ENCODE results near the gene CCDC122. TPM values are rescaled to one million over a fixed set of nuclear protein-coding genes. Genes with fewer than 3 reads are reported as not detected.

Gene CCDC122
- 21.6 TPM for total RNA-seq

DNA sequence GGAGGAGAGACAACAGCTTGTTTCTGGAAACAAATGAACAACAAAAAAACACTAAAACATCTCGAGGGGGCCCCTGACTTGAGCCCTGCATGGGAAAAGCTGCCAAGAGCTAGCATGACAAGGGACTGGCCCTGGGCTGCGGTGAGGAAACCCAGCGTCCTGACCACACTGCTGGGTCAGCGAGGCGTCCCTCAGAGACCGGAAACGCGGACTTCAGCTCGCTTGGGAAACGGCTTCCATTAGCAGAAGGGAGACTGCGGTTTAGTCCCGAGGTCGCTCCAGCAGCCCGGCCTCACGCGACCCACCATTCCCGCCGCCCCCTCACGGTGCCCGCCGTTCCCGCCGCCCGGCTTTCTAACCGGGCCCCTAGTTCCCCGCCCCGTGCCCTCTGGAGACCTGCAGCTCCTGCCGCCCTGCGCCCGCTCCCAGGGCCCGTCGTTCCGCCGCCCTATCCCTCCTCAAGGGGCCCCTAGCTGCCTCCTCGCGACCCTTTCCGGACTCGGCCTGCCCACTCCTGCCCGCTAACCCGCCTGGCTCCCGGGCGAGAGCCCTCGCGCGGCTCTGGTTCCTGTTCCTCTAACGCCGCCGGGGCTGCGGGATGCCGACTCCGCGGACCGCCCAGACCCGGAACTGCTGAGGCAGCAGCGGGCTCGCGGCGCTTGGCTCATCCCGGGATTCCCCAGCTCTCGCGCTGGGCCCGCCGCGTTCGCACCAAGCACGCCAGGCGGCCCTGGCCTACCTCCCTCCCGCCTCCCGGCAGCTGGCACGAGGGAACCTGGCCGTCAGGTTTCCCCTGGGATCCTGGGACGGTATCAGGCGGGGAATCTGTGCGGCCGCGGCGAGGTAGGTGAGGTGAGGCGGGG is at the start of gene CCDC122:
Gene CCDC122, minus strand, starts transcription at position 849 of the 863 bp plus-strand sequence. CDS start 10,364 bp downstream, outside the sequence.

DNA sequence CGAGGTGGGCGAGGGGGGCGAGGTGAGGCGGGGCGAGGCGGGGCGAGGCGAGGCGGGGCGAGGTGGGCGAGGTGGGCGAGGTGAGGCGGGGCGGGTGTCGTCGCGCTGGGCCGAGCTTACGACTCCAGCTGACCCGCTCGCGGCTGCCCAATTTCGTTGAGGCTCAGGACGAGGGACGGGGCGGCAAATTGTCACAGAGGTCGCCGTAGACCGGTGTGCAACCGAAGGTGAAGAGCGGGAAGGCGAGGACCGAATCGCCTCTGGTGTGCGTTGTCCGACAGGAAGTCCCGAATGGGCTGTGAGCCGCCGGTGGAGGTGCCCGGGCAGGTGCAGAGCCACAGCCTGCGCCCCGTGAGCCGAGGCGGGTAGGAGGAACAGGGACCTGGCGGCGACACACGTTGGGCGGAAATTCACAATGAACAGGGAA is 228 bp upstream of the CCDC122 start, which contains the start of gene LACC1:
Gene LACC1, plus strand, starts transcription at position 150 of the 427 bp plus-strand sequence. CDS start 1,082 bp downstream, outside the sequence.

DNA sequence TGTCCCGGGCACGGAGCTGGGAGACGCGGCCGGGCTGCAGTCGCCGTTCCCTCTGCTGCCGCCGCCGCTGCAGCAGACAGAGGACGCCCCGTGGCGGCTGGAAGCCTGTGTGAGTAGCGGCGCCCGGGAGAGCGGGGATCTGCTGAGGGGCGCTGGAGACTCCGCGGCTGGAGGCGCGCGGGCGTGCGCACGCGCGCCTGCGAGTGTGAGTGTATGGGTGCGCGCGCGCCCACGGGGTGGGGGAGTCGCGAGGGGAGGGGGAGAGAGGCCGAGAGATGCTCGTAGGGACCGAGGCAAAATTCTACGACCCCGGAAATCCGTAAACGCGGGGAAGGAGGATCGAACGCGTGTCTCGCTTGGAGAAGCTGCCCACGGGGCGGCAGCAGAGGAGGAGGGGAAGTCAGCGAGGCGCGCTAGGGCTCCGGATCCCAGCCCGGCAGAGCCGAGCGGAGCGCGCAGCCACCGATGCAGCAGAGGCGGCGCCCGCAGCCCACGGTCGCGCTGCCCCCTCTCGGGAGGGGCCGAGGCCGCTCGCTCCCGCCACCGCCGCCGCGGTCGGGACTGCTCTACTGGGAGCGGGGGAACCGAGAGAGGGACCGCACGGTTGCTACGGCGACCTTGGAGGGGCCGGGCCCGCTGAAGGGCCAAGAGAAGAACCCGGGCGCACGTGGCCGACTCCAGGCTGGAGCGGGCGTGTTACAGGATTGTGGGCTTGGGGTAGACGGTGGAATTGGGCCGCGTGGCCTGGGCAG is 92.6 kb downstream of the CCDC122 start, which contains the start of gene ENOX1:
Gene ENOX1, minus strand, starts transcription at position 207 of the 752 bp plus-strand sequence.

Small RNAs within 50 kb of the gene (small RNA-seq; reads per million reads assigned to genes)
- gene AL162713.1 (ENCODE audit: low replicate concordance): not detected

Other genes starting within 250 kb of the CCDC122 start
- 64.5 TPM for gene ENOX1, start 92.8 kb downstream of the CCDC122 start, total RNA-seq
- 4.7 TPM for gene LACC1, start 164 bp upstream of the CCDC122 start, total RNA-seq